HG03139 (cell line): ENCODE measurements around the gene FABP3.

Source experiments
- ATAC-seq: cut with Tn5 transposase; IDR thresholded peaks from one replicate; pipeline ENCODE4 v1.9.1; 2021; ENCODE audit not compliant: unreplicated experiment

The FABP3 gene

GRCh38 chr1:31373897-31374486 lies 1.1 kb upstream of the FABP3 start:
- ATAC-seq = no peak

- no peak for ATAC-seq
Measured at GRCh38 chr1:31372751-31373055, 173 bp downstream of the FABP3 start.

- no peak for ATAC-seq
Measured at GRCh38 chr1:31372051-31372450, 825 bp downstream of the FABP3 start.

GRCh38 chr1:31371121-31371959 lies 1.5 kb downstream of the FABP3 start:
- no peak for ATAC-seq

- ATAC-seq = no peak
Measured at GRCh38 chr1:31370565-31370964, 2.3 kb downstream of the FABP3 start.

- ATAC-seq = no peak
Measured at GRCh38 chr1:31370021-31370420, 2.9 kb downstream of the FABP3 start.

- no peak for ATAC-seq
Measured at GRCh38 chr1:31368611-31369107, 4.2 kb downstream of the FABP3 start.

GRCh38 chr1:31366796-31367195 lies 6.1 kb downstream of the FABP3 start:
- no peak for ATAC-seq

GRCh38 chr1:31364561-31365250 lies 8.2 kb downstream of the FABP3 start:
- no peak for ATAC-seq

GRCh38 chr1:31362032-31362431 lies 10.8 kb downstream of the FABP3 start:
- no peak for ATAC-seq

- no peak for ATAC-seq
Measured at GRCh38 chr1:31361607-31362006, 11.3 kb downstream of the FABP3 start.

- ATAC-seq = no peak
Measured at GRCh38 chr1:31356427-31356826, 16.4 kb downstream of the FABP3 start.

GRCh38 chr1:31354283-31354682 lies 18.6 kb downstream of the FABP3 start:
- no peak for ATAC-seq

- ATAC-seq = no peak
Measured at GRCh38 chr1:31348449-31348848, 24.4 kb downstream of the FABP3 start.

GRCh38 chr1:31346785-31347184 lies 26.1 kb downstream of the FABP3 start:
- ATAC-seq = no peak

- no peak for ATAC-seq
Measured at GRCh38 chr1:31345635-31346034, 27.2 kb downstream of the FABP3 start.

- no peak for ATAC-seq
Measured at GRCh38 chr1:31344503-31344902, 28.4 kb downstream of the FABP3 start.

GRCh38 chr1:31336687-31337467 lies 36.0 kb downstream of the FABP3 start:
- no peak for ATAC-seq

- ATAC-seq = no peak
Measured at GRCh38 chr1:31335007-31335406, 37.9 kb downstream of the FABP3 start.

GRCh38 chr1:31327381-31327780 lies 45.5 kb downstream of the FABP3 start:
- ATAC-seq = no peak

GRCh38 chr1:31326461-31326860 lies 46.4 kb downstream of the FABP3 start:
- no peak for ATAC-seq
